Dedifferentiated amniotic fluid mesenchymal stem cell (primary cell): ENCODE data around the gene LIN28B.
"Not testable (repeated sequence)": the region's sequence is repeated elsewhere in the genome, so short reads cannot be mapped to it uniquely, and the experiment has no call there.

Experiments
- DNase-seq: peaks from one replicate; pipeline ENCODE4 v3.0.0-alpha.2; 2016; ENCODE audit errors: extremely low spot score

LIN28B gene

DNA sequence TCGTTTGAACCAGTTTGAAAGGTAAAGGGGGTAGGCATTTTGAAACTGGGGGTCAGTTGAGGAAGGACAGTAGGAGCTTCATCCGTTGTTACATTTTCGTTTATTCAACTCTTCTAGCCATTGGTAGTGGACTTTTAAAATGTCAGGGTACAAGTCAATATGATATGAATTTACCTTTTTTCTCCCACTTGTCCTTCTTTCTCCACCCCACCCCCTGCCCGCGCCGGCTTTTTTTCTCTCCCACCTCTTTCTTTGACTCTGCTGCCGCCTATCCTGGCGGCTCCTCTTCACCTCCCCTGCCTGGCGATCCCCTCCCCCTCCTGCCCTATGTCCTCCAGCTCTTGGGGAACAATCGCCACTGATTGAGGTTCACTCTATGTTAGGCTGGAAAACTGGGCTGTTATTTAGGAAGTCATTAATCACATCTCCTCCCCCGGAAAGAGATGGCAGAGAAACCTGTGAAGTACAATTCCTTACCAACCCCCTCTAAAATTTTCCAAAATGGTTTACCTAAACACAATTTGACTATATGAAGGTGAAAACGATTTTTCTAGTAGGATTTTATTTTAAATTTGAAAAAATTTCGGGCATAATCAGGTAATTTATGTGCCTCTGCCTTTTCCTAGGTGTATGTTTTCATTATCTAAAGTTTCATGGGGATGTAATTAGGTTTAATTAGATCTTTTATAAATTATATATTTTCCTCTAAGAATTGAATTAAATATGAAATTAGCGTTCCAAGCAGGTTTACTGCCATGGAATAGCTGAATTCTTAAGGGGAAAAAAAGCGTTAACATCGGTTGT, 778 bp upstream of the LIN28B start:
- no peak for DNase-seq

DNA sequence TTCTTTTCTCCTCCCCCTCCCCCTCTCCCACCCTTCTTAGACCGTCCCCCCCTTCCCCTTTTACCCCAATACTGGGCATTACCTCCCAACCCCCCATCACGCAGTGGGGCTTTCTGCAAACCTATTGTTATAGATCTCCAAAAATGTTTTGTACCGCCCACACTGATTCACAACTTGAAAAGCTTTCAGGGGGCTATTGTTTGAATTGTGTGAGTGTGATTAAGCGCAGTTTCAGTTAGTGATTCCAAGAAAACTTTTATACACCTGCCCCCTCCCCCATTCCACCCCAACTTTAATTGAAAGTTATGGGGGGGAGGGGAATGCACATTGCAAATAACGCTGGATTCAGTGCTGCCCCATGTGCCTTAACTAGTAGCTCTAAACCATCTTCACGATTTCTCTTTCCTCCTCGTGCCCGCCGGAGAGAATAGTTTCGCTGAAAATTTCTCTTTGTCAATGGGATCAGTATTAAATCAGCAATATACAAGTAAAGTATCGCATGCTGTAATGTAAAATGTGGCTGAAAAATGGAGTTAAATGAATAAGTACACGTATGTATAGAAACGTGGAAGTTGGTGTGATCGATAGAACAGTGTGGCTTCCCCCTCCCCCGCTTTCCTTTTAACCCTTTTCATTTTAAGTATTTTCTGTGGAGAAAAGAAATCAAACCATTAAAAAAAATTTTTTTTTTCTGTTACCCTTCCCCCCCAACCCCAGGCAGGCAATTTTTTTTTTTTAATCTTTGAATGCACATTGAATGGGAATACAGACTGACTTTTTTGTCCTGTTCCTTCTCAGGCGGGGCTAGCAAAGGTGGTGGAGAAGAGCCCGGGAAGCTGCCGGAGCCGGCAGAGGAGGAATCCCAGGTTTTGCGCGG, 632 bp downstream of the LIN28B start:
- DNase-seq: no peak

DNA sequence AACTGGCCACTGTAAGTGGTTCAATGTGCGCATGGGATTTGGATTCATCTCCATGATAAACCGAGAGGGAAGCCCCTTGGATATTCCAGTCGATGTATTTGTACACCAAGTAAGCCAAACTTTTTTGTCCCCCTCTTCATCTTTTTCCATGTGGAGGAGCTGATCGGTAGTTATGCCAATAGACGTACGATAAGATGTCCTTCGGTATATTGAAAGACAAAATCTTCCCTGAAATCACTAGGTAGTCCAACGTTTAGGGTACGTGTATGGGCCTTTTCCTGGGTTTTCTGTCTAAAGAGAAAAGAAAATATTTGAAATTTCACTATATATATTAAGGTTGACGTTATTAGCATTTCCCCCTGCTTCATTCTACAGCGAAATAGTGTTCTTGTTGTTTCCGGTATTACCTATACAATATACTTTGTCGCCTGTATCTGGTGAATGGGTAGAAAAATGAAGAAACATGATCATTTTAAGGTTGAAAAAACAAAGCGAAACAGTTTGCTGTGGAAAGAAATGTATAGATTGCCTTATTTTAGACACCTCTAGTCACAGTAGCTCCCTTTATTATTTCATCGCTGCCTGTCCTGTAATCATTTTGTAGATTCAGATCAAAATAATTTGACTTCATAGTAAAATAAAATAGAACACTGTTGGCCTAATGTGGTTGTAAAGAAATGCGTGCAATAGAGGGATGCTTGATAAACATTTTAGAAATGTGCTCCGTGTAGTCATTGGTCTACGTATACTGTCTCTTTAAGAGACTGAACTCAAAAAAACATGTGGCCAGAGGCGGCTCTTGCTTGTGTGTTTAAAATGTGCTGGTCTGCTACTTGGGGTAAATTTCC, 1.5 kb downstream of the LIN28B start:
- DNase-seq: no peak

DNA sequence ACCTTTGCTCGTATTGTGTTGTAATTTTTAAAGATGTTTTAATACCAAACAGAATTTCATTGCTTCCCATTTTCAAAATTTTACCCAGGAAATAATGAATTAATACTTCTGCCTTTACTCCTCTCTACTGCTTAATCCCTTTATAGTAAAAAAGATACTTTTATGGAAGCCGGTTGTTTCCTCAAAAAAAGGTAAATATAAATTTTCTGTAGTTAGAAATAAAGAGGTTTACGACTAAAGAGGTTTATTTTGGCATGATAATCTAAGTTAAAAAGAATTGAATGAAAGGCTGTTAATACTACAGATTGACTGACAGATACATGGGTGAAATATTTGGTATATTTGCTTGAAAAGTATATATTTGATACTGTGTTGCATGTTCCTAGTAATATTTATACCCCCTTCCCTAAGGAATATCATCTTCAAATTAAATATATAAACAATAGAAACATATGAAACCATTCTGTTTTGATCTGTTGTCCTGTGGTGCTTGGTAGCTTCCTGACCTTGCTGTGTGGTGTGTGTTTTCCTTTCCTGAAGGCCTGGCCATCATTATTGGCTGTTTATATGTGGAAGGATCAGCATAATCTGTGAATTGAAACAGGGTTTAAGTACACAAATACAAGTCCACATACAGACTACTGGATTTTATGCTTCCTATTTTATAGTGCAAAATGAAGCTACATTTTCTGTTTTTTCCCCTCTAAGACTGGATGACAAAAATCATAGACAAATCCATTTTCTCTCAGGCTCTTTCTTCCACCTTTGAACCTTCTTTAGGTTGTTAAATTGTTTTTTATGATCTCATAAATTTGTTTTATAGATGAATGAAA, 2.3 kb downstream of the LIN28B start:
- DNase-seq: no peak

DNA sequence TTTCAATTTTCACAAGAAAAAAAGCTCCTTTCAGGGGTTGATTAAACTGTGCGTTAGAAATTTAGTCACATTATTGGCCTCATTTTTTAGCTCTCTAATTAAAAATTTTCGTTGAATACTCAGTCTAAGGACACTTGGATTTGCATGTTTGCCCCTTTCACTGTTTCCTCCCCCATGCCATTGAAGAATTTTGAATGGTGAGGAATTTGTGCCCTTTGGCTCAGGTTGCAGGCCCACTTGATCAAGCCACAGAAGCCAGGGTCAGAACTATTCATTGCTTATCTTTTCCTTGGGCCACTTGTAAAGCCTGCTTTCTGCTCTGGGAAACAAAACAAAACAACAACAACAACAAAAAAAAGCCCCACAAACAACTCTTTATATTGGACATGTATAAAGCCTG, 12.2 kb downstream of the LIN28B start:
- no peak for DNase-seq

DNA sequence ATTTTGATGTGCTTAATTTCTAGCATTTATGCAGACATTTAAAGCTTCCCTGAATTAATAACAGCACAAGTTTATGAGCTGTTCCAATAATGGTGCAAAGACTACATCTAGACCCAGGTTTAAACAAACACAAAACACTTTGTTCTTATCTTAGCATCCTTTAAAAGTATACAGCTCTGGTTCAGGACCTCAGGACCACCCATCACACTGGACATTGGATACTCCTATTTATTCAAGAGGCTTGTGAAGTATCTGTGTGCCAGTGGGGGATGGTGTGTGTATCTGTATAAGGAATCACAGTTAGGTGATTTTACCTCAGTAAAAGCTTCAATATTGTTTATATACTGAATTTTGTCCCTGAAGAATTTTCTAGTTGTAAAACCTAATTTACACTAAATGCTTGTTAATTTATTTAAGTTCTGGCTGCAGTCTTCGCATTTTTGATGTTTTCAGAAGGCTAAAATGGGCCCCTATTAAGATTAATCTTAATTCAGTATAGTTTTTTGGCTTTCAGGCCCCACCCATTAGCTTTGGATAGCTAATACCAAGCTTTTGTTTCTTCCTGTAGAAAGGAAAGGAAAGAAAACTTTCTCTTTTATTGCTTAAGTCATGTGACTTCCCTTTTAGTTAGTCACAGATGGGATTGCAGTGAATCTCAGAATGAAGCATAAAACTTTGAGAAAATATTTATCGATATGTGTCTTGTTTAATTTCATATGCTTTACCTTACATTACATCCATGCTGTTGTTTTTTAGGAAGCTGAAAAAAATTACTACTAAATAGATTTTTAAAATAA, 13.1 kb downstream of the LIN28B start:
- DNase-seq: no peak

DNA sequence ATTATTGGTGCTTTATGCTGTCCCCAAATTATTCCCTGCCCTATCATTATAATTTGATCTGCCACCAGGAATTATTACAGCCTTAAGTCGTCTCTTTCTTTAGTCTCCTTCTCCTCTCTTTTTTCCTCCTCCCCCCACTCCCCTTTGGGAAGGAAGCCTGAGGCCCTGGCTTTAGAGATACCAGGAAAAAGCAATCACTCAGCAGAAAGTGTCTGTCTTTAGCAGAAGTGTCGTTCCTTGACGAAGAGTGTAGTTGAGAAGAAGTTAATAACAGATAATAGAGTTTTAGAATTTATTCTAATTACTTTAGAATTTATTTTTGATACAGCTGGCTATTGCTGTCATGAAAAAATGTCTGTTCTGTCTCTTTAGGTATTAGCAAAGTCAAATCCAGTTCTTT, 16.5 kb downstream of the LIN28B start:
- no peak for DNase-seq

DNA sequence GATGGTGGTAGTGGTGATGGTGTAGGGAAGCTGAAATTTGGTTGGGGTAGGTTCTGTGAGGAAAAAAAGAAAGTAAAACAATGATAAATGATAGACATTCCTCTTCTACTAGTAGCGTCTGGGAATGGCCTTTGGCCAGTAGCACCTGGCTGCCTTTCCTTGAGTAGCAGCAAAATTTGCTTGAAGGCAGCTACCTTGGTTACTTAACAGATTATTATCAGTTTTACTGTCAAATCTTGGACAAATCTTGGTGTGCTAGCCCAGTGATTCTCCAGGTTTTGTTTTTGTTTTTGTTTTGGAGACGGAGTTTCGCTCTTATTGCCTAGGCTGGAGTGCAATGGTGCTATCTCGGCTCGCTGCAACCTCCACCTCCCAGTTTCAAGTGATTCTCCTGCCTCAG, 26.4 kb downstream of the LIN28B start:
- no peak for DNase-seq

DNA sequence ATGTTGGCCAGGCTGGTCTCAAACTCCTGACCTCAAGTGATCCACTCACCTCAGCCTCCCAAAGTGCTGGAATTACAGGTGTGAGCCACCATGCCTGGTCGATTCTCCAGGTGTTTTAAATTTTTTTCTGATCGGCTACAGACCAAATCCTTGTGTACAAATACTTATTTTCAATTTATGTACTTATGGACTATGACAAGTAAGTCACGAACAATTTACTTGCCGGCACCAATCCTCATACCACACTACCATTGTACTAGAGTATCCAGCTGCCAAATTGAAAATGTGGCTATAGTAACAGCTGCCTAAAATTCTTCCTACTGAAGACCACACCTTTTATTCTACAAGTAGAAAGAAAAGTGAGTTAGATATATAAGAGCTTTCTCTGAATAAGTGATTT, 26.9 kb downstream of the LIN28B start:
- DNase-seq: no peak

DNA sequence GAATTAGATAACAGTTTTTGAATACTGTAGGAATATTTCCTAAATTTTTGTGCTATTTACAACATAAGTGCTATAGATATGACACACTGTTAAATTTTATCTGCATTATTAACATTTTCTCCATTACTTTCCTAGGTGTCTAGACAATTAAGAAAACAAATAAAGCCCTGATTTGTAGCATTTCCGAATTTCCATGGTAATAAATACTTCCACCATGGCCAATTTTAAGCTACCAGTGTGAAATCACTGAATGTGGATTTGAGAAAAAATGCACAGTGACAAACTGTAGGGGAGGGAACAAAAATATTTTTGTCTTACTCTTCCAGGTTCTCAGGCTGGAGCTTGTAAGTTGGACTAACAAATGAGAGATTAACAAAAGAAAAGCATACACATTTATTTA, 27.9 kb downstream of the LIN28B start:
- no peak for DNase-seq

DNA sequence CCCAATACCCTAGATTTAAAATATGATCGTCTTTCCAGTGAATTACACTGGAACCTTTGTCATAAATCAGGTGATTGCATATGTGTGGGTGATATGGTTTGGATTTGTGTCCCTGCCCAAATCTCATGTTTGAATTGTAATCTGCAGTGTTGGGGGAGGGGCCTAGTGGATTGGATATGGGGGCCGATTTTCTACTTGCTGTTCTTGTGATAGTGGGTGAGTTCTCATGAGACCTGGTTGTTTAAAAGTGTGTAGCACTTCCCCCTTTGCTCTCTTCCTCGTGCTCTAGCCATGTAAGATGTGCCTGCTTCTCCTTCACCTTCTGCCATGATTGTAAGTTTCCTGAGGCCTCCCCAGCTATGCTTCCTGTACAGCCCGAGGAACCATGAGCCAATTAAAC, 29.0 kb downstream of the LIN28B start:
- not testable (repeated sequence) for DNase-seq

DNA sequence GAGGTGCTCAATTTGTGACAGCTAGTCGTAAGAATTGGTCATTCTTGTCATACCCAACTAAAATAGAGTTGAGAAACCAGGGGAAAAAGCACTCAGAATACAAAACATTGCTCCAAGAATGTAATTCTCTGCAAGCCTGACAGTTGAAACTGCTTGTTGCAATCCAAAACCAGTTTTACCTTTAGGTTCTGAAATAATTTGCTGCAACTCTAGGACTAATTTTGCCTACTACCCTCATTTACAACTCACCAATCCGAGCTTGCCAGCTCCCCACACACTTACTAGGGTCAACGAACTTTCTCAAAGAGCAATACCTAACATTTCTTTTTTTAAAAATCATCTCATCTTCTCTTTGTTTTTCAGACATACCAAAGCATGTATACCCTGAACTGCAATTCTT, 29.7 kb downstream of the LIN28B start:
- no peak for DNase-seq

DNA sequence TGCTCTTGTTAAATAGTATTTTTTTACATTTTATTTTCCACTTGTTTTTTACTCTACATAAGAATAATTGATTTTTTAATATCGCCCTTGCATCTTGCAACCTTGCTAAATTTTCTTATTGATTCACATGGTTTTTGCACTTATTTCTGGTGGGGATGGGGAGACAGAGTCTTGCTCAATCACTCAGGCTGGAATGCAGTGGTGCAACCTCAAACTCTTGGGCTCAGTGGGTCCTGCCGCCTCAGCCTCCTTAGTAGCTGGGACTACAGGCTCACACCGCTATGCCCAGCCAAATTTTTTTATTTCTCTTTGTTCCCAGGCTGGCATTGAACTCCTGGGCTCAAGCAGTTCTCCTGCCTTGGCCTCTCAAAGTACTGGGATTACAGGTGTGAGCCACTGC, 30.3 kb downstream of the LIN28B start:
- no peak for DNase-seq

DNA sequence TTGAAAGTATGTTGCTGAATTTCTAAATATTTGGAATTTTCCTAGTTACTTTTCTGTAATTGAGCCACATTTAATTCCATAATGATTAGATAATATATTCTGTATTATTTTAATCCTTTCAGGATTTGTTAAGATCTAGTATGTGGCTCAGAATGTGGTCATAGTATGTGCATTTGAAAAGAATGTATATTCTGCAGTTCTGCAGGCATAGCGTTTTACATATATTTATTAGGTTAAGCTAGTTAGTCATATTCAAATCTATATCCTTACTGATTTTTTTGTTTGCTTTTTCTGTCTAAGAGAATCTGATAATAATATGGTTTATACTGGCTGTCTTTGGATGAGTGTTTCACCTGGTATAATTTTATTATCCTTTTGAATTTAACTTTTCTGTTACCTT, 33.2 kb downstream of the LIN28B start:
- DNase-seq: no peak

DNA sequence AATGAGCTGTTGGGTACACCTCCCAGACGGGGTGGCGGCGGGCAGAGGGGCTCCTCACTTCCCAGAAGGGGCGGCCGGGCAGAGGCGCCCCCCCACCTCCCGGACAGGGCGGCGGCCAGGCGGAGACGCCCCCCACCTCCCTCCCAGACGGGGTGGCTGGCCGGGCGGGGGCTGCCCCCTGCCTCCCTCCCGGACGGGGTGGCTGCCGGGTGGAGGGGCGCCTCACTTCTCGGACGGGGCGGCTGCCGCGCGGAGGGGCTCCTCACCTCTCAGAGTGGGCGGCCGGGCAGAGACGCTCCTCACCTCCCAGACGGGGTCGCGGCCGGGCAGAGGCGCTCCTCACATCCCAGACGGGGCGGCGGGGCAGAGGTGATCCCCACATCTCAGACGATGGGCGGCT, 34.2 kb downstream of the LIN28B start:
- not testable (repeated sequence) for DNase-seq

DNA sequence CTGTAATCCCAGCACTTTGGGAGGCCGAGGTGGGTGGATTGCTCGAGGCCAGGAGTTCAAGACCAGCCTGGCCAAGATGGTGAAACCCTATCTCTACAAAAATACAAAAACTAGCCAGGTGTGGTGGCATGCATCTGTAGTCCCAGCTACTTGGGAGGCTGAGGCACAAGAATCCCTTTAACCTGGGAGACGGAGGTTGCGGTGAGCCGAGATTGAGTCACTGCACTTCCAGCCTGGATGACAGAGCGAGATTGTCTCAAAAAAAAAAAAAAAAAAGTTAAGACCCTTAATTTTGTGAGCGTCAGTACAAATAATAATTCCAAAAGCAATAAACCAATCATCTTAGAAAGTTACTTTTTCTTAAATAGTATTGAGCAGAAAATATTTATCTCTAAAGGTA, 36.7 kb downstream of the LIN28B start:
- DNase-seq: not testable (repeated sequence)

DNA sequence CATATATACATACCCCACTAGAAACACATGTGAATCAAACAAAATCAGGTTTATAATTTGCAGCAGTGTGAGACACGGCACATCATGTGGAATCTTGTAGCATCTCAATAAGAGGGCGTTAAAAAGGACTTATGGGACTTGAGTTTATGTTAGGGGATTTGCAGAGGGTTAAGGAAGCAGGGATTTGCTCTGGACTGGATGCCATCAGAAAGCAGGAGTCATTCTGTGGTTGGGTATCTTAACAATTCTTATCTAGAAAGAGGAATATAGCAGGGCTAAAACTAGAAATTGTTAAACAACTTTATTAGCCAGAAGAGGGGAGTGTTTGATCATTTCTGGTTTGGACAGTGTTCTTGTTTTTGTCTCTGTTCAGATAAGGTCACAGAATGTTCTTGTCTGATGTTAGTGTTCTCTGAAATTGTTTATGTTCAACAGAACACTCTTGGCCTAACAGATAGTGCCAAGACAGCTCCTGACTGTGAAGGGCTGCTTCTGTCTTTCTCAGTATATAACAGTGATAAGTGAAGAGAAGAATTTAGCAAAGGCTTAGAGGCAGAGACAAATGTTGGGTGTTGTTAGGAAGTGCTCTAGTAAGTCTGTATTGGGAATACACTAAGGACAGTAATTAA, 39.2 kb downstream of the LIN28B start:
- DNase-seq: peak; percentile 27

DNA sequence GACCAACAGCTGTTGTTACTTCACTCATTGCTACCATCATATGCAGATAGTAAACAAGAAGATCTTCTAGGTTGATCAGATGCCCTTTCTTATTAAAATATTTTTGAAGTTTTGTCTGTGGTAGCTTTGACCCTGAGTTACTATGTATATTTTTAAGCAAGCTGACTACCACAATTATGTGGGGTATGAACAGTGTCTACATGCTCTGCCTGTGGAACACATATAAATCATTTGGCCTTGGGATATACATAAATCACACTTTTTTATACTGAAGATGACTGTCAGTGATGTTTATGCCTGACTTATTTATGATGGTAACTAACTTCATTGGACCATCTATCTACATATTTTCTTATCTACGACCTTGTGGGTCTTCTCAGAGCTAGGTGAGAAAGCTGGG, 44.2 kb downstream of the LIN28B start:
- no peak for DNase-seq

DNA sequence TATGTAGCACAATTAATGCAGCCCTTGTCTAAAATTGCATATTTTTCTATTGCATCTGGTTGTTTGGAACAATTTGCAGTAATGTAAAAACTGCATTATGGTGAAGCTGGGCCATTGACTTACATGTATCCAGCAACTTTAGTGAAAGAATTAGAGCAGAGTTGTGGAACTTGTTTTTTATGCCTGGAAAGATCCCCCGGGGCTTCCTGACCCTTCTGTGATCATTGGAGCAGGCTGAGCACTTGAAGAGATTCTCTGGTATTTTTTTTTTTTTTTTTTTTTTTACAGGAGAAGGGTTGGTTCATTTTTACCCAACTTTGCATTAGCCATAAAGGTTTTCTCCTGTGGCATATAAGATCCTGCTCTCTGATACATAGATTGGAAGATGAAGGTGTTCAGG, 45.0 kb downstream of the LIN28B start:
- no peak for DNase-seq

DNA sequence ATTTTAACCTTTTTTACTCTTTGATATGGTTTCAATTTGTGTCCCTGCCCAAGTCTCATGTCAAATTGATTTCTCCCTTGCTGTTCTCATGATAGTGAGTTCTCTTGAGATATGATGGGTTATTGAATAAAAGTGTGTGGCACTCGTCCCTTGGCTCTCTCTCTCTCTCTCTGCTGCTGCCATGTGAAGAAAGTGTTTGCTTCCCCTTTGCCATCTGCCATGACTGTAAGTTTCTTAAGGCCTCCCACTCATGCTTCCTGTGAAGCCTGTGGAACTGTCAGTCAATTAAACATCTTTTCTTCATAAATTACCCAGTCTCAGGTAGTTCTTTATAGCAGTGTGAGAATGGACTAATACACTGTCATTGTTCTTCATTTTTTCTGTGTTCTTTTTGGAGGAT, 48.5 kb downstream of the LIN28B start:
- no peak for DNase-seq
